HG03045 (cell line): ENCODE data around the gene MRPS23.
A peak's percentile ranks its signal among the peaks of the same experiment; 100 is the strongest.

Experiments
- ATAC-seq: cut with Tn5 transposase; IDR thresholded peaks from one replicate; pipeline ENCODE4 v1.9.1; 2021; ENCODE audit warnings: mild to moderate bottlenecking, moderate library complexity; ENCODE audit not compliant: unreplicated experiment

The MRPS23 gene

DNA sequence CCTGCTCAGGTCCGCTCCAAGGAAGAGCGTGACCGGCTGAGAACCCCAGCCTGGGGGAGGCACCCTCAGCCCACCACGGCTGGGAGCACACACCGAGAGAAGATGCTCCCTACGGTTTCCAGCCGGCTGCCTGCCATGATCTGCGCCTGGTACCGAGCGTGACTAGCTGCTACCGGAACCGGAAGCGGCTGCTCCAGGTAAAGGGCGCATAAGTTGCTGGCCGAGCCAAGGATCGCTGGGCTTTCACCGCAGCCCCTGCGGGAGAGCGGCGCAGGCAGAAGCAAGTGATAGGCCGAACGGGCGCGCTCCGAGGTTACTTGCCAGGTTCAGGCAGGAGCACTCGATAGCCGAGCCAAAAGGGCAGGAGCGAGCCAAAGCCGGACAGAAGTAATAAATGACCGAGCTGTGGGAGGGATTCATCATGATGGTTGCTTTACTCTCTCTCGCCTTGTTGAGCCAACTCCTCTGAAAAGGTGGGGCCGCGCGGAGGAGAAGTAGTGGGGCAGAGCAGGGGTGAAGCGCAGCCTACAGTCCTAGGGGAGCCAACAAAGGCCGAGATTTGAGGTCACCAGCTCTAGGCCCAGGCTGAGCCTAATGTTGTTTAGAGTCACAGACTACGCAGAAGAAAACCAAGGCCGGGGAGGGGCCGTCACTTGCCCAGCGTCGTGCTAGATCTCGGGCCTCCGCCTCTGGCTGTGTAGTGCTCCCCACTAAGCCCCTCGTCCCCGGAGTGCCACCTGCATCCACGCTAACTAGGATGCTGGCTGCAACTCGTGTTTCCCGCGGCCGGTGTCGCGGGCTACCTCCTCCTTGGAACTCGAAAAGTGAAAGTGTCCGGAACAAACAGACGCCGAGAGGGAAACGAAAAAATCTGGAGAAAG lies at the start of gene MRPS23:
Gene MRPS23, minus strand, starts transcription at position 171 of the 881 bp plus-strand sequence. Its CDS starts 34 bp downstream, at position 137.
- peak; percentile 93 for ATAC-seq

- ATAC-seq: no peak
Measured at GRCh38 chr17:57899391-57899790, 49.5 kb upstream of the MRPS23 start.

DNA sequence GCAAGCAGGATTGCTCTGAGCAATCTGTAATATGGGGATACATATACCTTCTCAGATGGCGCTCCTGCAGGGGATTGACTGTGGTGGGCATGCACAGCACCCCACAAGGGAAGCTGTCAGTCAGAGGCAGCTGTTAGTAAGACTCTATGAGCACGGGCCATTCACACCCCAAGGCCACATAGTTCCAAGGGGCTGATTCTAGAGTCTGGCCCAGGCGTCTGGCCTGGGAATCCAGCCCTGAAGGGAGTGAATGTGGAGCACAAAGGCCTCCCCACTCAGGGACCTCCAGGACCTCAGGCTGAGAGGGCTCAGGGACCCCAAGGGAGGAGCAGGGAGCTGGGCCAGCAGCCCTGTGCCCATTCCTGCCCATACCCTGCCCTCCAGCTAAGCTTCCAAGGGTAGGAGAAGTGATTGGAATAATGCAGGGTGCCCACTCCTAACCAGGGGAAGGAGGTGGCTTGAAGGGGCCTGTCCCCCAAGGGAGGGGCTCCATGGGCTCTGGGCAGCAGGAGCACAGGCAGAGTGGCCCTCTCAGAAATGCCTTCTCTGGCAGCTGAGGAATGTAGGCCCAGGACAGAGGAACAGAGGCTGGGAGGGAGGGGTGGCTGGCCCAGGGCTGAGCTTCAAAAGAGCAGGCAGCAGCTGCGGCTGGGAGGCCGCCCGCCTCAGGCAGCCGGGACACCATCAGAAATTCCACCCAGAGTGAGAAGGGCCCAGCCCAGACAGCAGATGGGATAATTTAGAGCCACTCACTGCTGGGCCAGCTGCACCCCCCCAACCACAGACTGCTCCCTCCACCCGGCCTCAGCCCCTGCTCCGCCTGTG lies 48.9 kb upstream of the MRPS23 start:
- no peak for ATAC-seq

DNA sequence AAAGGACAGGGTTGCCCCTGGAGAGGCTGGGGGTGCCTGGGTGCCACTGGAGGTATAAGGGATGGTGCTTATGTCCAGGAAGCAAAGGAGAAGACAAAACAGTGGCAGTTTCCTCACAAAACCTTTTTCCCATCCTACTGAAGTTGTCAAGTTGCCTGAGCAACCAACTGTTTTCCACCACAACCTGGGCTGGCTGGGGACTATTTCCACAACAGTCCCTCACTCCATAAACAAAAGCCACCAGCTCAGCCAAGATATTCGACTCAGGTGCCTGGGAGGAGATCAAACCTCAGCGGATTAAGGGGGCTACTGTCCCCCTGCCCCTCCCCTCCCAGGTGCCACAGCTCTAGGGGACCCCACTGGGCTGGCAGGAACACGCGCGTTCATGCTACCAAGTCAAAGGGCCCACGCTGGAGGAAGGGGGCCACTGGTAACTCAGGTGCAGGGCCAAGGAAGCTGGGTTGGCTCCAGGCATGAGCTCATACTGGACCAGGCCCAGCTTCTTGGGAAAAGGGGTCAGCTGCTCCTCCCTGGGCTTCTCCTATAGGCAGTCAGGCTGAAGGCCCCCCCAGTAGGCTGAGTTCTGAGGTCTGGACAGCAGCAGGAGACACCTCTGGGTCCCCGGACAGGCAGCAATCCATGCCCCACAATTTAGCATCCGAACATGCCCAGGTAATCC lies 45.7 kb upstream of the MRPS23 start:
- ATAC-seq: no peak

DNA sequence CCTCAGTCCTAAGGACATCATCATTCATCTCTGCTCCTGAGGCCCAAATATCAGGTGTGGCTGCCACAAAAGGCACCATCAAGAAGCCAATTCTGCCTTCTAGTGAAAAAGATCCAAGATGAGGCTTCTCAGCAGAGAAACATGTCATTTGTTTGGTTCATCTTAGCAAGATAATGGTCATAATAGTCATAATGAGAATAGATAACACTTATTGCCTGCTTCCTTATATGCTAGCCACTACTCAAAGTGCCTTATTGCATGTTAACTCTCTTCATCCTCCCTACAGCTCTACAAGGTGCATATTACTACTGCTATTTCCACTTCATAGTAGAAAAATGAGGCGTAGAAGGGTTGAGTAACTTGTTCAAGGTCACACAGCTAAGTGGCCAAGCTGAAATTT lies 45.0 kb upstream of the MRPS23 start:
- ATAC-seq: no peak

DNA sequence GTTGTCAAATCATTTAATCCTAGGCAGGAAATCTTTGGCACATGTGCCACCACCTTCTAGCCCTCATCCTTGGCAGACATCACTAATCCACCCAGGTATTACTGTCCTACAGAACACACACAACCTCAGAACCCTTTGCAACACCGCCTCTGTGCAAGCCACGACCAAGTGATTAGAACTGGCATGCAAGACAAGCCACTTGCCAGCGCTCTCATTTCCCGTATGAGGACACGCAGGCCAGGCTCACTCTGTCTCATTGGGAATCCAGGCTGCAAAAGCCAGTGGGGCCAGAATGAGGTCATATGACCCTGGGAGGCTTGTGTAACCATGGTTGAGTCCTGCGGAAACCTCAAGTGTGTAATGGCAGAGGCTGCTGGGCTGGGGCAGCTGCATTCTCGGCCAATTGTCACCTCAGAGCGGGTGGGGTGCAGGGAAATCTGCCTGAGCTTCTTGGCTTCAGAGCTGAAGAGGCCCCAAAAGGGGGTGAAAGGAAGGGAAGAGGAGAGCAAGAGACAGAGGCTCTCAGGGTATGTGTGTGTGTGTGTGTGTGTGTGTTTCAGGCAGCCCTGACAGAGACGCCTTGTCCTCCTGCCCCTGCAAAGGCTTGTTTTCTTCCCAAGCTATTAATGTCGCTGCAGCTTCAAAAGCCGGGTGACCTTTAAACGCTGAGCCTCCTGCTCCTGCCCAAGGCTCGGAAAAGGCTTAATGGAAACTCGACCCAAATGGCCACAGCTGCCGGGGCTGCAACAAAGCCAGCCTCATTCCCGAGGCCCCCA lies 43.2 kb upstream of the MRPS23 start:
- ATAC-seq: no peak

DNA sequence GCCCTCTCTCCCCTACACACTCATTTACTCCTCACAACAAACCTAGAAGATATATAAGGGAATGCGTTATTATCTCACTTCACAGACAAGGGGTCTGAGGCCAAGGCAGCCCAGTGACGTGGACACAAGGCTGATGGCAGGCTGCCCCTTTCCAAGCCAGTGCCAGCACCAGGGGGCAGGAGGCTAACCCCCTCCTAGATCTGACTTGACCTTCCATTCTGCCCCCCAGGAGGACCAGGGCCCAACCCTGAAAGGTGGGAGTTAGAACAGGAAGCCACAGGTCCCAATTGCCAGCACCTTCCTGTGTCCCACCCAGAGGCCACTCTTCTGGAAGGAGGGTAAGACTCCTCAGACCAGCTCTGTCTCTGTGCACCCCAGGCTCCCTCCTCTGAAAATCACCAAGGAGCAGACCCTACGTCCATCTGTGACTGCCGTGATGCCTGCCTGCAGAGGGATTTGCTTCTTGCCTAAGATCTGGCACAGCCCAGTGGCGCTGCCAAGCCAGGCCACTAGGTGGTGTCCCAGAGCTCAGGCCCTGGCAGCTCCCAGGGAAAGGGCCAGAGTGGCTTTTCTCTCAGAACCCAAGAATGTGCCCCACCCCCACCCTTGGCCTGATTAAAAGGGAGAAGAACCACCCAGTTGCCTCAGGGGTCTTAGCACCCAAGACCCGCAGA lies 42.4 kb upstream of the MRPS23 start:
- ATAC-seq: no peak

GRCh38 chr17:57890857-57891232 lies 41.0 kb upstream of the MRPS23 start:
- no peak for ATAC-seq

DNA sequence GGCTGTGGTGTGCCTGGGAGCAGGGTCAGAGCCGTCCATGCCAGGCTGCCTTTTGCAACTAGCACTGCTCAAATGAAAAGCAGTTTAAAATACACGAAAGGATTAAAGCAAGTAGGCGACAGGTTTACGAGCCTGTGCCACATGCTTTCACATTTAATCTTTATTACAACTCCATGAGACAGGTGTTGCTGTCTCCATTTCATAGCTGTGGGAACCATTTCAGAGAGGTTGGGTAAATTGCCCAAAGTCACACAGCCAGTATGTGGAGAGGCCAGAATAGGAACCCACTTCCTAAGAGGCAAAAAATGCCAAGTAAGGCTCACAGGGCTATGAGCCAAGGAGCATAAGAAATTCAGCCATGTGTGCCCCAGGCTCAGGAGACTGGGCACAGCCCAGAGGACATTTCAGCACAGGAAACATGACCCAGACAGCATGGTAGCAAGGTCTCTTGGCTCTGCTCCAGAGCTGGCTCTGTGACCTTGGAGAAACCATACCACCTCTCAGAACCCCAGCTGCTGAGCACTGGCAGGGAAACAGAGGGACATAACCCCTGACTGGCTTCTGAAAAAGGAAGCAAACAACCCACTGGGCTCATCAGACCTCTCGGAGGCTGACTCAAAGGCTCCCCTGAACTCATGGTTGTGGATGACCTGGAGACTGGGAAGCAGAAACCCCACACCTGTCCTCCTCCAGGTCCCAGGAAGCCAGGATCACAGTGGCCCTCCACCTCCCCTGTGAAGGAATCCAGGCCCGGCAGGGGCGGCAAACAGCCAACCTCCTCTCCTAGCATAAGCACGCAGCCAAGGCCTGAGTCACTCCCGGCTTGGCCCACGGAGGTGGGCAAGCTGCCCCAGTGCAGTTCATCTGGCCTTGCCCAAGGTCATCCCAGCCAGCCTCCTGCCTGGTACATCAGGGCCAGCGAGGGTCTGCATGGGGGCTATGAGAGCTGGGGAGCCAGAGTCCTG lies 40.3 kb upstream of the MRPS23 start:
- ATAC-seq: no peak

DNA sequence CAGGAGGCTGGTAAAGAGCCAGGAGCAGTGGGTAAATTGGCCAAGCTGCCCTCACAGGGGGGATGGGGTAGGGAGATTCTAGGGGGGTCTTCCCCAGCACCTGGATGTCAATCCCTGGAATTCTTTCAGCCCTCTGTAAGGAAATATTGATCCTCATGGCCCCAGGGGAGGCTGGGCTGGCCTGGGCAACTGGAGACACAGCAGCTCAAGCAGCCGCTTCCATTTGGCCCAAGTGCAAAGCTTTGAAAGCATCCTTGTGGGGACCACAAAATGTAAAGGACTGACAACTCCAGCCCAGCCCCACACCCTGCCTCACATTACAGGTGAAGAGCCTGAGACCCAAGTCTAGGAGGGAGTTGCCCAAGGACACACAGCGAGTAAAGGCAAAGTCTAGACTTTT lies 39.4 kb upstream of the MRPS23 start:
- no peak for ATAC-seq

GRCh38 chr17:57888311-57889216 lies 38.7 kb upstream of the MRPS23 start:
- ATAC-seq: no peak

- ATAC-seq: no peak
Measured at GRCh38 chr17:57887161-57887560, 37.3 kb upstream of the MRPS23 start.

DNA sequence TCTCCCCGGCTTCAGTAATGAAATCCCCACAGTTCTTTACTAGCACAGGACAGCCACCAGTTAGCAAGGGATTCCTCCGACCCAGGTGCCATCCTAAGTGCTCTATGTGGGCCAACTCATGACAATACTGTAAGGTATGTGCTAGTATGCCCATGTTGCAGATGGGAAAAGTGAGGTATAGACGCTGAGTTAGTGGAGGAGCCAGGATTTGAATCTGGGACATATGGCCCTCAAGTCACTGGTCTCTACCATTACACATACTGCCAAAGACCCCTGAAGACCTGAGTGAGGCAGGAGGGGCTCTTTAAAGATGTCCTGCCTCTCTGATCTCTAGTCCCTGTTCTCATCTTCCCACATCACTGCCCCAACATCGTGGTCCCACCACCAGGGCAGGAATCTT lies 36.2 kb upstream of the MRPS23 start:
- no peak for ATAC-seq

DNA sequence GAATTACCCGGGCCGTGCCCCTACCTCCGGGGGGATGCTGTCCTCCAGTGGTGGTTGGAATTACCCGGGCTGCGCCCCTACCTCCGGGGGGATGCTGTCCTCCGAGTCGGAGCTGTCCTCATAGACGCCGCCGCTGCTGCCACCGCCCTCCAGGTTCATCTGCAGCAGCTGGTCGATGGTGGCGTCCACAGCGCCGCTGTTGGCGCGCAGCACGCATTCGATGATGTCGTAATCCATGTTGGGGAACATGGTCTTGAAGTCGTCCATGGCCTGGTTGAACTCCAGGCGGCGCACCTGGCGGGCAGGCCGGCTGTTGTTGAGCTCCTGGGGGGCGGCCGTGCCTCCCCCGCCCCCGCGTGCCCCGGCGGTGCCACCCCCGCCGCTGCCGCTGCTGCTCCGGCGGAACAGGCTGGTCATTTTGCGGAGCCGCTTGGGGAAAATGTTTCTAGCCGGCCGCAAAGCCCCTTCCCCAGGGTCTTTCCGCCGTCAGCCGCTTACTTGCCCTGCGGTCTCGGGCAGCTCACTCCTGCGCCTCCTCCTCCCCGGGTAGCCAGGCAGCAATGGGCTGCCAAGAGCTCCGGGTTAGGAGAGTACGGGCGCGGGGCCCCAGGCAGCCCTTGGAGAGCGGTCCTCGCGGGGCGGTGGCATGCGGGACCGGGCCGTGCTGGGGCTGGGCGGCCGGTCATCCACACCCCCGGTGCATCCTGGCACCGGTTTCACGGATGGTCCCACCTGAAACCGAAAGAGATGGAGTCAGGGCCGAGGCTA lies 35.5 kb upstream of the MRPS23 start:
- no peak for ATAC-seq

- ATAC-seq: no peak
Measured at GRCh38 chr17:57881783-57882351, 32.0 kb upstream of the MRPS23 start.

GRCh38 chr17:57881143-57881542 lies 31.3 kb upstream of the MRPS23 start:
- no peak for ATAC-seq

- no peak for ATAC-seq
Measured at GRCh38 chr17:57880086-57880456, 30.2 kb upstream of the MRPS23 start.
